K562 (cell line): Measurements from ENCODE around the gene SNRNP200. TPM values are rescaled to one million over a fixed set of nuclear protein-coding genes. Genes with fewer than 3 reads are reported as not detected.

Experiments used
- ARID1B ChIP-seq: fragments of 450-650 bp; IDR thresholded peaks from 2 replicates; pipeline ENCODE4 v1.6.1; 2016; ENCODE audit warnings: antibody characterized with exemption, mild to moderate bottlenecking, inconsistent platforms
- ETV6 ChIP-seq, 3 experiments: fragments of 150-350 bp in 1 of 3; sonication (generic) in 1 of 3; formaldehyde crosslinking in 1 of 3; IDR thresholded peaks; 2 replicates each; pipeline versions ENCODE4 v1.6.1 to v1.8.0; 2014 to 2022; ENCODE audit warnings: borderline replicate concordance in 2 of 3, low read depth in 2 of 3, antibody characterized with exemption in 1 of 3, low read length in 1 of 3, mild to moderate bottlenecking in 1 of 3, missing genetic modification reagents in 1 of 3
- FOXK2 ChIP-seq, 2 experiments: fragments of 450-650 bp; IDR thresholded peaks in 1 of 2; conservative IDR thresholded peaks in 1 of 2; 2 replicates each; pipeline ENCODE4 v1.6.1; 2016; ENCODE audit warnings: low read depth in 2 of 2, mild to moderate bottlenecking in 1 of 2
- HNRNPLL ChIP-seq: fragments of 200-400 bp; formaldehyde crosslinking; IDR thresholded peaks from 2 replicates; pipeline ENCODE4 v1.6.1; 2017; ENCODE audit warnings: low read length, low read depth, mild to moderate bottlenecking; ENCODE audit not compliant: poor library complexity, severe bottlenecking
- MEF2A ChIP-seq: IDR thresholded peaks from 2 replicates; pipeline ENCODE4 v1.6.1; 2011; ENCODE audit warnings: low read depth, mild to moderate bottlenecking, low read length, moderate library complexity; ENCODE audit not compliant: control insufficient read depth
- NR2C2 ChIP-seq, 2 experiments: fragments of 200-800 bp in 1 of 2; sonication (Bioruptor generic) in 1 of 2; sonication (generic) in 1 of 2; formaldehyde crosslinking in 1 of 2; IDR thresholded peaks; 2 replicates each; pipeline versions ENCODE4 v1.6.1 to v1.8.0; 2016 to 2022; ENCODE audit warnings: mild to moderate bottlenecking in 1 of 2, missing compliant biosample characterization in 1 of 2, missing genetic modification characterization in 1 of 2, missing genetic modification reagents in 1 of 2
- NR3C1 ChIP-seq: sonication (generic); formaldehyde crosslinking; IDR thresholded peaks from 2 replicates; pipeline ENCODE4 v1.8.1; 2022; ENCODE audit warnings: missing genetic modification reagents
- RBM15 ChIP-seq: fragments of 200-400 bp; formaldehyde crosslinking; IDR thresholded peaks from 2 replicates; pipeline ENCODE4 v1.6.1; 2018; ENCODE audit warnings: mild to moderate bottlenecking, low read length, moderate library complexity; ENCODE audit not compliant: insufficient read depth
- RCOR1 ChIP-seq, 2 experiments: IDR thresholded peaks; 2 replicates each; pipeline ENCODE4 v1.6.1; 2012; ENCODE audit warnings: low read depth in 2 of 2, low read length in 2 of 2, borderline replicate concordance in 1 of 2, improper control_type of control experiment in 1 of 2
- RNF2 ChIP-seq: sonication (generic); IDR thresholded peaks from 2 replicates; pipeline ENCODE4 v1.6.1; 2016
- SRSF9 ChIP-seq: fragments of 200-400 bp; formaldehyde crosslinking; IDR thresholded peaks from 2 replicates; pipeline ENCODE4 v1.6.1; 2017; ENCODE audit warnings: low read depth, low read length, borderline replicate concordance
- STAG1 ChIP-seq: sonication (generic); formaldehyde crosslinking; IDR thresholded peaks from 2 replicates; pipeline ENCODE4 v1.5.0; 2020; ENCODE audit warnings: missing genetic modification reagents, borderline replicate concordance
- polyA plus RNA-seq, 8 experiments: library from polyadenylated mRNA; depleted of rRNA in 4 of 8; stranded (reverse) in 5 of 8; unstranded in 3 of 8; fragments of >200 nt; fragmentation: Nextera tagmentation in 2 of 8; fragmentation: Illumina TruSeq in 1 of 8; extraction: Ambion mirVana in 2 of 8; extraction: Trizol in 1 of 8; gene quantifications; 2 replicates each; pipeline versions ENCODE4 v1.2.1 to v1.2.3, GENCODE V29; 2011 to 2014; ENCODE audit warnings: inconsistent platforms in 1 of 8, missing spikeins in 1 of 8
- total RNA-seq, 7 experiments: library from RNA; depleted of rRNA in 6 of 7; stranded (reverse); fragments of >200 nt in 6 of 7; fragmentation: Illumina TruSeq in 2 of 7; extraction: Trizol in 2 of 7; gene quantifications; 2 replicates each; pipeline versions ENCODE4 v1.2.1 to v1.2.3, GENCODE V29; 2011 to 2021; ENCODE audit warnings: low replicate concordance in 1 of 7
- TF ChIP-seq, protein P1 (sequence below): fragments of 450-650 bp; formaldehyde crosslinking; IDR thresholded peaks from 2 replicates; pipeline ENCODE4 v1.4.0; 2022; ENCODE audit warnings: missing genetic modification characterization
- TF ChIP-seq, protein P2 (sequence below), 2 experiments: fragments of 450-650 bp; IDR thresholded peaks; 2 replicates each; pipeline ENCODE4 v1.6.1; 2018; ENCODE audit warnings: mild to moderate bottlenecking in 2 of 2, low read depth in 1 of 2; ENCODE audit not compliant: partially characterized antibody in 2 of 2
- TF ChIP-seq, protein P3 (sequence below): IDR thresholded peaks from 2 replicates; pipeline ENCODE4 v1.6.1; 2011; ENCODE audit warnings: borderline replicate concordance, low read depth, mild to moderate bottlenecking, moderate library complexity, low read length; ENCODE audit not compliant: insufficient read depth, poor library complexity, severe bottlenecking

SNRNP200 gene
- total and polyA plus RNA-seq, 9 of the 15 experiments (the other 6 are each of a cell fraction or from before 2014, with no cell fraction given), result 76.1 to 231 (median 155) TPM

DNA sequence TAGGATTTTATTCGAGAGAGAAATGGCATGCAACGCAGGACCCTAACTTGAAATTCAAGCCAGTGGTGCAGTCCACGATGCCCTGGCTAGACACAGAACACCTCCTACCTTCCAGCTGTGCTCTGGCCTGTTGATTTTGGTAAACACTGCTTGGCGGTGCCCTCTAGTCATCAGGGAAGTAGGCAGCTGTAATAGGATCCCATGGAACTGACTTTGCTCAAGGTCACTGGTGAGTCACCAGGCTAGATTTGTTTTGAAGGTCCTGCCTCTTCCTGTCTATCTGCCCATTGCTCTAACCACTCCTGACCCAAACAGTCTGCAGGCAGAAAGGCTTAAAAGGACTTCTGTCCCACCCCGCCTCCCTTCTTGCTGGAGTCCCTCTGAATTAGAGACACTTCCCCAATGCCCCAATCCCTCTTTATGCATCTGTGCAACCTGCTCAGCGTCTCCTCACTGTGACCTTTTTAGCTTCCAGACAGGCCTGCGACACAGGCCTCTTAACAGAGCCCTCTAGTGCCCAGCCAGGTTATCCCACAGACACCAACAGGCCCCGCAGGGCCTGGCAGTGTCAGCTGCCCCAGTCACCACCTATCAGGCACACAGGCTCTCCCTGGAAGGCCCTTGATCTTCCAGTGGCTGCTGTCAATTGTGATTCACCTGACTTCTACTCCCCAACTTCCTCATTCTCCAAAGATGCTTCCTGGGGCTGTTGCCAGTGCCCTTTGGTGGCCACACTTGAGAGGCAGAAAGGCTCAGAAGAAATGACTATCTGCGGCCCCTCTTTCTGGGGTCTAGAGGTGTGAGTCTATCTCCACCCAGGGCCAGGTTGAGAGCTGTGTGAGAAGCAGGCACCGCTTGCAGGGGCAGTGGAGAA is 44.7 kb downstream of the SNRNP200 start (continued):
- TF ChIP-seq, protein P1, sequence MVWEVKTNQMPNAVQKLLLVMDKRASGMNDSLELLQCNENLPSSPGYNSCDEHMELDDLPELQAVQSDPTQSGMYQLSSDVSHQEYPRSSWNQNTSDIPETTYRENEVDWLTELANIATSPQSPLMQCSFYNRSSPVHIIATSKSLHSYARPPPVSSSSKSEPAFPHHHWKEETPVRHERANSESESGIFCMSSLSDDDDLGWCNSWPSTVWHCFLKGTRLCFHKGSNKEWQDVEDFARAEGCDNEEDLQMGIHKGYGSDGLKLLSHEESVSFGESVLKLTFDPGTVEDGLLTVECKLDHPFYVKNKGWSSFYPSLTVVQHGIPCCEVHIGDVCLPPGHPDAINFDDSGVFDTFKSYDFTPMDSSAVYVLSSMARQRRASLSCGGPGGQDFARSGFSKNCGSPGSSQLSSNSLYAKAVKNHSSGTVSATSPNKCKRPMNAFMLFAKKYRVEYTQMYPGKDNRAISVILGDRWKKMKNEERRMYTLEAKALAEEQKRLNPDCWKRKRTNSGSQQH (CRISPR knock-in tag), result no peak
- TF ChIP-seq NR2C2 (CRISPR knock-in tag; IDR thresholded peaks at IDR 0.05) (no peak), NR2C2 (tag; IDR thresholded peaks at IDR 0.05) (peak; percentile 80), NR3C1 (CRISPR knock-in tag) (no peak), ETV6 (IDR thresholded peaks at IDR 0.05; ENCODE audit: borderline replicate concordance in 1 of 2, low read depth in 2 of 2, low read length in 1 of 2) (no peak), ETV6 (CRISPR knock-in tag; IDR thresholded peaks at IDR 0.05; ENCODE audit: borderline replicate concordance) (no peak), ARID1B (peak; percentile 55), RBM15 (no peak), RNF2 (peak; percentile 51), RCOR1 (IDR thresholded peaks at IDR 0.05; ENCODE audit: borderline replicate concordance in 1 of 2, low read depth in 2 of 2, low read length in 2 of 2) (no peak), HNRNPLL (no peak), FOXK2 (conservative IDR thresholded peaks at IDR 0.05 in 1 of 2, IDR thresholded peaks at IDR 0.05 in 1 of 2; ENCODE audit: low read depth in 2 of 2) (peak in 1 of 2 experiments; percentile 58; a peak in 1 of 4 replicates), MEF2A (no peak), SRSF9 (no peak), STAG1 (CRISPR knock-in tag) (no peak)
- TF ChIP-seq, protein P2, sequence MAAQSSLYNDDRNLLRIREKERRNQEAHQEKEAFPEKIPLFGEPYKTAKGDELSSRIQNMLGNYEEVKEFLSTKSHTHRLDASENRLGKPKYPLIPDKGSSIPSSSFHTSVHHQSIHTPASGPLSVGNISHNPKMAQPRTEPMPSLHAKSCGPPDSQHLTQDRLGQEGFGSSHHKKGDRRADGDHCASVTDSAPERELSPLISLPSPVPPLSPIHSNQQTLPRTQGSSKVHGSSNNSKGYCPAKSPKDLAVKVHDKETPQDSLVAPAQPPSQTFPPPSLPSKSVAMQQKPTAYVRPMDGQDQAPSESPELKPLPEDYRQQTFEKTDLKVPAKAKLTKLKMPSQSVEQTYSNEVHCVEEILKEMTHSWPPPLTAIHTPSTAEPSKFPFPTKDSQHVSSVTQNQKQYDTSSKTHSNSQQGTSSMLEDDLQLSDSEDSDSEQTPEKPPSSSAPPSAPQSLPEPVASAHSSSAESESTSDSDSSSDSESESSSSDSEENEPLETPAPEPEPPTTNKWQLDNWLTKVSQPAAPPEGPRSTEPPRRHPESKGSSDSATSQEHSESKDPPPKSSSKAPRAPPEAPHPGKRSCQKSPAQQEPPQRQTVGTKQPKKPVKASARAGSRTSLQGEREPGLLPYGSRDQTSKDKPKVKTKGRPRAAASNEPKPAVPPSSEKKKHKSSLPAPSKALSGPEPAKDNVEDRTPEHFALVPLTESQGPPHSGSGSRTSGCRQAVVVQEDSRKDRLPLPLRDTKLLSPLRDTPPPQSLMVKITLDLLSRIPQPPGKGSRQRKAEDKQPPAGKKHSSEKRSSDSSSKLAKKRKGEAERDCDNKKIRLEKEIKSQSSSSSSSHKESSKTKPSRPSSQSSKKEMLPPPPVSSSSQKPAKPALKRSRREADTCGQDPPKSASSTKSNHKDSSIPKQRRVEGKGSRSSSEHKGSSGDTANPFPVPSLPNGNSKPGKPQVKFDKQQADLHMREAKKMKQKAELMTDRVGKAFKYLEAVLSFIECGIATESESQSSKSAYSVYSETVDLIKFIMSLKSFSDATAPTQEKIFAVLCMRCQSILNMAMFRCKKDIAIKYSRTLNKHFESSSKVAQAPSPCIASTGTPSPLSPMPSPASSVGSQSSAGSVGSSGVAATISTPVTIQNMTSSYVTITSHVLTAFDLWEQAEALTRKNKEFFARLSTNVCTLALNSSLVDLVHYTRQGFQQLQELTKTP (IDR thresholded peaks at IDR 0.05; ENCODE audit: low read depth in 1 of 2, partially characterized antibody in 2 of 2), result no peak
- TF ChIP-seq, protein P3, sequence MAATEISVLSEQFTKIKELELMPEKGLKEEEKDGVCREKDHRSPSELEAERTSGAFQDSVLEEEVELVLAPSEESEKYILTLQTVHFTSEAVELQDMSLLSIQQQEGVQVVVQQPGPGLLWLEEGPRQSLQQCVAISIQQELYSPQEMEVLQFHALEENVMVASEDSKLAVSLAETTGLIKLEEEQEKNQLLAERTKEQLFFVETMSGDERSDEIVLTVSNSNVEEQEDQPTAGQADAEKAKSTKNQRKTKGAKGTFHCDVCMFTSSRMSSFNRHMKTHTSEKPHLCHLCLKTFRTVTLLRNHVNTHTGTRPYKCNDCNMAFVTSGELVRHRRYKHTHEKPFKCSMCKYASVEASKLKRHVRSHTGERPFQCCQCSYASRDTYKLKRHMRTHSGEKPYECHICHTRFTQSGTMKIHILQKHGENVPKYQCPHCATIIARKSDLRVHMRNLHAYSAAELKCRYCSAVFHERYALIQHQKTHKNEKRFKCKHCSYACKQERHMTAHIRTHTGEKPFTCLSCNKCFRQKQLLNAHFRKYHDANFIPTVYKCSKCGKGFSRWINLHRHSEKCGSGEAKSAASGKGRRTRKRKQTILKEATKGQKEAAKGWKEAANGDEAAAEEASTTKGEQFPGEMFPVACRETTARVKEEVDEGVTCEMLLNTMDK, result no peak
